Measurements from ENCODE around the gene USP5. TPM values are rescaled to one million over a fixed set of nuclear protein-coding genes. Genes with fewer than 3 reads are reported as not detected.
A peak's percentile ranks its signal among the peaks of the same experiment; 100 is the strongest.

The USP5 gene
- polyA plus RNA-seq, 3 donors: 28.0 to 32.4 (median 29.9) TPM

DNA sequence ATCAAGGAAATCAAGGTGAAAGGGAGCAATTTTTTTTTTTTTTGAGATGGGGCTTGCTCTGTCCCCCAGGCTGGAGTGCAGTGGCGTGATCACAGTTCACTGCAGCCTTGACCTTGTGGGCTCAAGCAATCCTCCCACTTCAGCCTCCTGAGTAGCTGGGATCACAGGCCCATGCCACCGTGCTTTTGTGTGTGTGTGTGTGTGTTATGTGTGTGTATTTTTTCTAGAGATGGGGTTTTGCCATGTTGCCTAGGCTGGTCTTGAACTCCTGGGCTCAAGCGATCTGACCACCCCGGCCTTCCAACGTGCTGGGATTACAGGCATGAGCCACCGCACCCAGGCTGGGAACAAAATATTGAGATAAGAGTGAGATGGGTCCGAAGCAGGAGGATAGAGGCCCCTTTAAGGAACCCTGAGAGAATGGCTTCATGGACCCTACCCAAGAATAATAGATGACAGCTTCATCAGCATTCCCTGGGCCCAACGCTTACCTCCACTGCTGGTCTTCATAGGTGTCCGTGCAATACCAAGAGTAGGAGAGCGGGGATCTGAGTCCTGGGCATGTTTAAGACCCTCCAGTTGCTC, 1.9 kb upstream of the USP5 start:
- no peak for TF ChIP-seq CTCF (IDR thresholded peaks at IDR 0.05)
- Histone ChIP-seq H3K4me3 (replicated peaks in 1 of 3; ENCODE audit: low read depth in 2 of 3, low read length in 3 of 3) (peak overlapping the region in 1 of 3 experiments; percentile 93), H3K4me2 (replicated peaks; ENCODE audit: extremely low read depth, low read length, poor library complexity, severe bottlenecking) (peak overlapping the region; percentile 89), H3K27me3 (ENCODE audit: control insufficient read depth in 2 of 2, insufficient read depth in 2 of 2, low read length in 2 of 2) (no peaks in the 10 kb centered on the region), H3K36me3 (replicated peaks in 1 of 2; ENCODE audit: control insufficient read depth in 1 of 2, insufficient read depth in 2 of 2, low read length in 2 of 2) (peaks cover 6 to 34% of the 10 kb centered on the region in 2 donors), H3K27ac (ENCODE audit: low read depth in 1 of 2, low read length in 2 of 2) (peak overlapping the region in 1 of 2 donors; percentile 85), H3K79me2 (ENCODE audit: insufficient read depth, low read length) (peaks cover 46% of the 10 kb centered on the region), H3K9ac (ENCODE audit: insufficient read depth, low read length, poor library complexity, severe bottlenecking) (no peak overlapping the region), H2AFZ (ENCODE audit: insufficient read depth, low read depth, low read length, poor library complexity, severe bottlenecking) (no peak overlapping the region), H4K20me1 (ENCODE audit: insufficient read depth, low read length) (peaks cover 9% of the 10 kb centered on the region), H3K9me3 (replicated peaks in 1 of 2; ENCODE audit: control insufficient read depth in 1 of 2, insufficient read depth in 1 of 2, low read length in 2 of 2) (no peaks in the 10 kb centered on the region), H3K4me1 (ENCODE audit: control insufficient read depth in 1 of 2, insufficient read depth in 2 of 2, low read length in 2 of 2) (peaks cover 29 to 35% of the 10 kb centered on the region in 2 donors)
- DNase-seq: no peak
- H3K36me3 Mint-ChIP-seq: peaks cover 19 to 37% of the 10 kb centered on the region in 2 donors
- H3K9me3 Mint-ChIP-seq: no peaks in the 10 kb centered on the region
- H3K27ac Mint-ChIP-seq: peak overlapping the region in 4 of 7 donors; percentile 33 to 68 (median 50)
- intact Hi-C loops (cut with micrococcal nuclease): loop anchor here in 1 of 2 donors (2.0 to 10.0 kb wide), 2 partner anchors 55 to 187 kb away; partner anchors contain the start of genes ING4 and LRRC23
- peaks cover 0 to 1% (median 0%) of the 10 kb centered on the region in 3 donors for H3K27me3 Mint-ChIP-seq (ENCODE audit: low read depth in 3 of 3)
- WGBS (ENCODE audit: insufficient coverage): 98% methylated on average over 8 of the region's 10 CpGs
- peaks cover 39% of the 10 kb centered on the region for H3K4me1 Mint-ChIP-seq
- no peak overlapping the region for H3K4me3 Mint-ChIP-seq

DNA sequence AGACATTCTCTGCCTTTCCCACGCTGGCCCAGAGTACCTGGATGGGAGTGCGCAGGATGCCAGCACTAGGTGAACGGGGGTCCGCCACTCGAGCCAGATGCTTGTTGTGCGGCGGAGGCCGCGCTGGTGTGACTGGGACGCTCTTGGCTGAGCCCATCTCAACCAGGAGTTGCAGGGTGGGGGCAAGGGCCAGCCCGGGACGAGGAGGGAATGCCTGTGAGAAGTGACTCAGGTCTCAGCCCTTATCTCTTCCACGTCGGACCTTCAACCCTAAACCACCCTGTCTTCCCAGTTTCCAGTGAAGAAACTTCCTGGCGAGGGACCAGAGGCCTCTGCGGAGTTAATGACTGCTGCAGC, 1.2 kb upstream of the USP5 start:
- Histone ChIP-seq H3K4me2 (replicated peaks; ENCODE audit: extremely low read depth, low read length, poor library complexity, severe bottlenecking) (peak overlapping the region; percentile 89), H3K9ac (ENCODE audit: insufficient read depth, low read length, poor library complexity, severe bottlenecking) (no peak overlapping the region), H3K4me3 (replicated peaks in 1 of 3; ENCODE audit: low read depth in 2 of 3, low read length in 3 of 3) (peak overlapping the region in 2 of 3 experiments; percentile 56 to 93), H2AFZ (ENCODE audit: insufficient read depth, low read depth, low read length, poor library complexity, severe bottlenecking) (no peak overlapping the region), H3K36me3 (replicated peaks in 1 of 2; ENCODE audit: control insufficient read depth in 1 of 2, insufficient read depth in 2 of 2, low read length in 2 of 2) (peaks cover 10 to 41% of the 10 kb centered on the region in 2 donors), H4K20me1 (ENCODE audit: insufficient read depth, low read length) (peaks cover 9% of the 10 kb centered on the region), H3K4me1 (ENCODE audit: control insufficient read depth in 1 of 2, insufficient read depth in 2 of 2, low read length in 2 of 2) (peaks cover 29 to 35% of the 10 kb centered on the region in 2 donors), H3K9me3 (replicated peaks in 1 of 2; ENCODE audit: control insufficient read depth in 1 of 2, insufficient read depth in 1 of 2, low read length in 2 of 2) (no peaks in the 10 kb centered on the region), H3K27me3 (ENCODE audit: control insufficient read depth in 2 of 2, insufficient read depth in 2 of 2, low read length in 2 of 2) (no peaks in the 10 kb centered on the region), H3K79me2 (ENCODE audit: insufficient read depth, low read length) (peaks cover 50% of the 10 kb centered on the region), H3K27ac (ENCODE audit: low read depth in 1 of 2, low read length in 2 of 2) (peak overlapping the region; percentile 2 to 85)
- Mint-ChIP-seq H3K9me3 (no peaks in the 10 kb centered on the region), H3K36me3 (peaks cover 23 to 39% of the 10 kb centered on the region in 2 donors), H3K4me3 (peak overlapping the region in 1 of 2 donors; percentile 94), H3K4me1 (peaks cover 39% of the 10 kb centered on the region), H3K27me3 (ENCODE audit: low read depth in 3 of 3) (peaks cover 0 to 1% (median 0%) of the 10 kb centered on the region in 3 donors), H3K27ac (peak overlapping the region in 4 of 7 donors; percentile 95 to 99 (median 98))
- DNase-seq: no peak
- intact Hi-C loops (cut with micrococcal nuclease): loop anchor here in 1 of 2 donors (2.0 to 10.0 kb wide), 2 partner anchors 54 to 188 kb away; partner anchors contain the start of genes ING4 and LRRC23
- 60% methylated on average over 9 of the region's 16 CpGs for WGBS (ENCODE audit: insufficient coverage)
- no peak for TF ChIP-seq CTCF (IDR thresholded peaks at IDR 0.05)

Data from CD14-positive monocyte (primary cell).